ENCODE measurements around the gene THAP2.

DNA sequence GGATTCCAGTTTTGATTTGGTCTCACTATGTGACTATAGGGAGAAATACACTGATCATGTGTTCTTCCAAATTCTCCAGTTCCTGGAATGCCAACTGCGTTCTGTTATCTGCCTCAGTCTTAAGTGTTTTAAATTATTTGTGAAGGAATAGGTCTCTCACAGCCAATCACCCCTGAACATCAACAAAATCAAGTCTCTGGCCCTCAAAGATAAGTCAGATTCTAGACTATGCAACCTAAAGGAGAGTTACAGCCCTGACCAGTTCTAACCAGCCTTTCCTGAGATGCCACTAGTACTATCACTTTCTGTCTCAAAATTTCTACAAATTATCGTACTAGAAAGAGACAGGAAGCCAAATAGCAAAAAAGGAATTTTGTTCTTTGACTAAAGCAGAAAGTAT is 22.7 kb upstream of the THAP2 start:
- TF ChIP-seq POLR2A (IDR thresholded peaks at IDR 0.05) = no peak
- TF ChIP-seq, protein P1, sequence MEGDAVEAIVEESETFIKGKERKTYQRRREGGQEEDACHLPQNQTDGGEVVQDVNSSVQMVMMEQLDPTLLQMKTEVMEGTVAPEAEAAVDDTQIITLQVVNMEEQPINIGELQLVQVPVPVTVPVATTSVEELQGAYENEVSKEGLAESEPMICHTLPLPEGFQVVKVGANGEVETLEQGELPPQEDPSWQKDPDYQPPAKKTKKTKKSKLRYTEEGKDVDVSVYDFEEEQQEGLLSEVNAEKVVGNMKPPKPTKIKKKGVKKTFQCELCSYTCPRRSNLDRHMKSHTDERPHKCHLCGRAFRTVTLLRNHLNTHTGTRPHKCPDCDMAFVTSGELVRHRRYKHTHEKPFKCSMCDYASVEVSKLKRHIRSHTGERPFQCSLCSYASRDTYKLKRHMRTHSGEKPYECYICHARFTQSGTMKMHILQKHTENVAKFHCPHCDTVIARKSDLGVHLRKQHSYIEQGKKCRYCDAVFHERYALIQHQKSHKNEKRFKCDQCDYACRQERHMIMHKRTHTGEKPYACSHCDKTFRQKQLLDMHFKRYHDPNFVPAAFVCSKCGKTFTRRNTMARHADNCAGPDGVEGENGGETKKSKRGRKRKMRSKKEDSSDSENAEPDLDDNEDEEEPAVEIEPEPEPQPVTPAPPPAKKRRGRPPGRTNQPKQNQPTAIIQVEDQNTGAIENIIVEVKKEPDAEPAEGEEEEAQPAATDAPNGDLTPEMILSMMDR (IDR thresholded peaks at IDR 0.05) = no peak

Data from lower leg skin (tissue), 3 donors.